Stimulated activated CD4-positive, alpha-beta T cell treated with anti-CD3 and anti-CD28 coated beads, Interleukin-12 subunit alpha, Interleukin-12 subunit beta, amount 100 ng/mL, for 24 hours (primary cell): ENCODE data around the gene TMEM238.
"Not testable (repeated sequence)": the region's sequence is repeated elsewhere in the genome, so short reads cannot be mapped to it uniquely, and the experiment has no call there.

Source experiments
- DNase-seq, 2 experiments: peaks; one replicate each; pipeline ENCODE4 v3.0.0-alpha.2; 2020; ENCODE audit warnings: low read depth in 2 of 2

The TMEM238 gene

DNA sequence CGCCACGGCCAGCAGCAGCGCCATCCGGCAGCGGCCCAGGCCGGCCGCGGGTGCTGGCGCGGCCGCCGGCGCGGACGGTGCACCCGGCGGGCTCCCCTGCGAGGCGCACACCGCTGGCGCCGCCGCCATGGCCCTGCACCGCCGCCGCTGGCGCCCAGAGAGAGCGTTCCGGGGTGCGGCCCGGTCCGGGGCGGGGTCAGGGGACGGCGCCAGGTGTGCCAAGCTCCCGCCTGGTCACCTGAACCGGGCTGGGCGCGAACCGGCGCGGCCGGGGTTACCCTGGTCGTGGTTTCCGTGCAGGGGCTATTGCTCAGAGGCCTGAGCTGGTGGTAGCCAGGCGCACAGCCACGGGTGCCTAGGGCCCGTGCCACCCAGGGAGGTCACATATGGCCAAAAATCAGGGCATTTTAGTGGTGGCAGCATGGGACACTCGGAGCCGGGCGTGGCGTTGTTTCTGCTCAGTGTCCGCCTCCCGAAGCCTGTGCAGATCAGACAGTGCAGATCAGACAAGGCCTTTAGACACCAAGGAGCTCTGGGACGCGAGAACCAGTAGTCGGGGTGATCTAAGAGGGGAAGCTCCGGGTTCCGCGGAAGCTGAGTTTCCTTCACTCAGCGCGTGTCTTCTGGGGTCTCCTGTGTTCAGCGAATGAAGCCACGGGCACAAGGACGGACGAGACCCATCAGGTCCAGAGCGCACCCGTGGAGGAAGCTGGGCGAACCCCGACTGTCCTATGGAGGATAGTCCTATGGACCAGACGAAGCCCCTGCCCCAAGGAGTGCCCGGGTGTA is at the start of gene TMEM238:
TMEM238 (minus strand) TSS at position 162 of the 789 bp plus-strand sequence; CDS start at position 129, 33 bp downstream.
- peak in 1 of 2 experiments; percentile 43 for DNase-seq

DNA sequence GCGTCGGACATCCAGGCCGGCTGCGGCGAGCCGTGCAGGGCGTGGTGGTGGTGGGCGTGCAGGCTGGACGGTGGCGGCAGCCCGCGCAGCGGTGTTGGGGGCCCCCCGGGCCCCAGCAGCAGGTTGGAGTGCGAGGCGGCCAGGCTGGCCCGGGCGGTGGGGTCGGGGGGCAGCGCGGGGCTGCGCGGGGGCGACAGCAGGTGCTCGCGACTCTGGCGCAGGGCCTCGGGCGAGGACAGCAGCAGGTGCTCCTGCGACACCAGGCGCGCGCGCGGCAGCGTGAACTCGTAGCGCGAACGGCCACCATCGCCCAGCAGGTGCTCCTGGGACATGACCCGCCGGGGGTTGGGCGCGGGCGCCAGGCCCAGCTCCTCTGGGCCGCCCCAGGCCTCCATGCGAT is 49.2 kb upstream of the TMEM238 start:
- DNase-seq: no peak

GRCh38 chr19:55432241-55432959 is 48.3 kb upstream of the TMEM238 start:
- DNase-seq: no peak

- no peak for DNase-seq
Observed at GRCh38 chr19:55431183-55431582, 47.1 kb upstream of the TMEM238 start.

GRCh38 chr19:55426042-55426441 is 42.0 kb upstream of the TMEM238 start:
- no peak for DNase-seq

- DNase-seq: no peak
Observed at GRCh38 chr19:55424518-55424917, 40.4 kb upstream of the TMEM238 start.

GRCh38 chr19:55423225-55424005 is 39.3 kb upstream of the TMEM238 start:
- no peak for DNase-seq

- not testable (repeated sequence) for DNase-seq
Observed at GRCh38 chr19:55421281-55421680, 37.2 kb upstream of the TMEM238 start.

DNA sequence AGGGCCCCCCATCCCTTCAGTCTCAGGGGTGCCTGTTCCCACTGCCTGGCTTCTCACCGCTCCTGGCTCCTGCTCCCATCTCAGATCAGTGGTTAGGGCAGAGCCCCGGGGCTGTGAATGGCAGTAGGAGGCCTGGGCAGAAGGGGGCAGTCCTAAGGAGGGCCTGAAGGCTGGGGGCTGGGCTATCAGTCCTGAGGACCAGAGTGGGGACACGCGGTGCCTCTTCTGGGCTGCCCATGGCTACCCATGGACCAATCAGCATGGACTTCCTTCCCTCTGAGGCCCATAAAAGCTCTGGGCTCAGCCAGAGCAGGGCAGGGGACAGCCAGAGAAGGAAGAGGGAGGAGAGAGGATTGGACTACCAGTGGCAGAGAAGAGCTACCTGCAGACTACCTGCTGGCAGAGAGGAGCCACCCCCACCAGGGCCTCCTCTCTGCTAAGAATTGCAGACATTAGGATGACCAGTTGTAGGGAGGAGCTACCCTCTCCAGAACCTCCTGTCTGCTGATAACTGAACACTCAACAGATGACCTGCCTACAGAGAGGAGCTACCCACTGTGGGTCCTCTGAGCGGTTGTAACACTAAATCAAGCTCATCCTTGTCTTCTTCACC is 35.6 kb upstream of the TMEM238 start:
- DNase-seq: no peak

- DNase-seq: no peak
Observed at GRCh38 chr19:55419103-55419502, 35.0 kb upstream of the TMEM238 start.

DNA sequence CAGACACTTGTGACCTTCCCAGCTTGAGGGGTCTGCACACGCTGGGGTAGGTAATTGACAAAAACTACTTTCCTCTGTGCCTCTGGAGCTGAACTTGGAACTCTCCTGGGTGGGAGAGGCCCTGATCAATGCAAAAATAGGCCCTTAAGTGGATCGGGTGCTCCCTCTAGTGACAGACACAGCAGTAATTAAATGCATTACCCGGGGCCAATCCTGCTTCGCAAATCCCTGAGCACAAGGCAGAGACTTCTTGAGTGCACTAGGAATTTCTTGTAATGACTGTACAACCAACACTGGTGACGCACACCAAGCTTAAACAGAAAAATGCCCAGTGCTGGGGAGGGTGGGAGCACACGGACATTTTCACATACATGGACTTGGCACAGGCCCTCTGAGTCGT is 34.1 kb upstream of the TMEM238 start:
- DNase-seq: peak in 1 of 2 experiments; percentile 34

DNA sequence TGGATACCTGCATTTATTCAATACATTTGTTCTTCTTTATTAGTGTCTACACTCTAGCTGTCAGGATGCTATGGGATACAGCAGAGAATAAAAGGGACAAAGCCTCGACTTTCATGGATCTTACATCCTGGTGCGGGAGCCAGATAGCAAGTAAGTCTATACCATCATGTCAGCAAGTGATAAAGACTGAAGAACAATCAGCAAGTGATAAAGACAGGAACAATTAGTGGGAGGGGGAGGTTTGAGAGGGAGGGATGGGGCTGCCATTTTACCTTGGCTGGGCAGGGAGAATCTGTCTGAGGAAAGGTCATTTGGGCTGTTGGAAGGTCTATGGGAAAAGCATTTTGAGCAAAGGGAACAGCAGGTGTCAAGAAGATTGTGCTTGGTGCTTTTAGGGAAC is 26.1 kb upstream of the TMEM238 start:
- no peak for DNase-seq

- DNase-seq: not testable (repeated sequence)
Observed at GRCh38 chr19:55409179-55409578, 25.1 kb upstream of the TMEM238 start.

DNA sequence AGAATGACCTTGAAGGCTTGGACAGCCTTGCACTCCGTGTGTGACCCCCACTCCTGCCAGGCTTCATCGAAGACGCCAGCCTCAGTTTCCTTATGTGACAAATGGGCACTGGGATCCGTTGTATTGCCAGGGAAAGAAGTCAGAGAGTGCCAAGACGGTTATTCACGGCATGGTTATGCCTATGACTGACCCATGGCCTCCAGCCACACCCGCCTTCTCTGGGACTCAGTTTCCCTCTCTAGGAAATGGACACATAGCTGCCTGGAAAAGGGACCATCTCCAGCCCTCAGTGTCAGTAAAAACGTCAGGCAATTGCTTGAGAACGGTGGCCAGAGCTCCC is 24.4 kb upstream of the TMEM238 start:
- no peak for DNase-seq

GRCh38 chr19:55407800-55408532 is 23.9 kb upstream of the TMEM238 start:
- peak; percentile 91 to 94 for DNase-seq

DNA sequence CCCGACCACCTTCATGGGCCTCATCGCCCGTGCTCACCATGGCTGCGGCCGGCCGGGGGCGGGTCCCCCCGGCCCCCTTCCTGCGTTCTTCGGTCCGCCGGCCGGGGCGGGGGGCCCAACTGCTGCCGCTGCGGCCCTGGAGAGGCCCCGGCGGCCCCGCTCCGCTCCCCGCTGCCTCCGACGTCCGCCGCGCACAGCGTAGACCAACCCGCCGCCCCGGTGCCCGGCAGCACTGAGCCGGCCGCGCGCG is 23.4 kb upstream of the TMEM238 start, which contains the start of gene UBE2S:
UBE2S (minus strand) TSS at position 239 of the 250 bp plus-strand sequence; CDS start at position 40, 199 bp downstream.
- DNase-seq: not testable (repeated sequence)

DNA sequence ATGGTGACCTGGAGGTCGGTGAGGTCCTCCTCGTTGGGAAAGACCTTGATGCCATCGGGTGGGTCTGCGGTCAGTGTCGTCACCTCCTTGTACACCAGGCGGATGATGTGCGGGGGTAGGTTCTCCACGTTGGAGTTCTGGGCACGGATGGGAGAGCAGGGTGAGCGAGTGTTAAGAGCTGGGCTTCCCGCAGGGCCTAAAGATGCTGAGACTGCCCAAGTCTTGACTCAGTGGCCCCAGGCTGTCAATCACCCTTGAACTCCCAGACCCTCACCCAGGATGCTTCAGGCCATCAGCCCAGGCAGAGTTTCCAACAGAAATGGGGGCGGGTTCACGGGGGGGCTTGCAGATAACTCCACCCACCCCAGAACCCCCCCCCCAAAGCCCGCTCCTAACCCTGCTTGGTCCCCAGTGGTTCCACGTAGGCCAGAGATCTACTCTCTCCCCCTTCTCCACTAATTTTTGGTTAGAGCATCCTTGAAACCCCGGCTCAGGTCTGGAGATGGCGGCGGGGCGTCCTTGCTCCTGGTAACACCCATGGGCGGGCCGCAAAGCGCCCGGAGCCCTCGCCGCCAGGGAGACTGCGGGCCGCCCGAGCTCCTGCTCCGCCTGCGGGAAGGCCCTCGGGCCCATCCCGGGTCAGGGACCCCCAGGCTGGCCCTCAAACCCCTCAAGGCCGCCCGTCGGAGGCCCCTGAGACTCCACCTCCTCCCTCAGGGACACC is 22.9 kb upstream of the TMEM238 start:
- no peak for DNase-seq

DNA sequence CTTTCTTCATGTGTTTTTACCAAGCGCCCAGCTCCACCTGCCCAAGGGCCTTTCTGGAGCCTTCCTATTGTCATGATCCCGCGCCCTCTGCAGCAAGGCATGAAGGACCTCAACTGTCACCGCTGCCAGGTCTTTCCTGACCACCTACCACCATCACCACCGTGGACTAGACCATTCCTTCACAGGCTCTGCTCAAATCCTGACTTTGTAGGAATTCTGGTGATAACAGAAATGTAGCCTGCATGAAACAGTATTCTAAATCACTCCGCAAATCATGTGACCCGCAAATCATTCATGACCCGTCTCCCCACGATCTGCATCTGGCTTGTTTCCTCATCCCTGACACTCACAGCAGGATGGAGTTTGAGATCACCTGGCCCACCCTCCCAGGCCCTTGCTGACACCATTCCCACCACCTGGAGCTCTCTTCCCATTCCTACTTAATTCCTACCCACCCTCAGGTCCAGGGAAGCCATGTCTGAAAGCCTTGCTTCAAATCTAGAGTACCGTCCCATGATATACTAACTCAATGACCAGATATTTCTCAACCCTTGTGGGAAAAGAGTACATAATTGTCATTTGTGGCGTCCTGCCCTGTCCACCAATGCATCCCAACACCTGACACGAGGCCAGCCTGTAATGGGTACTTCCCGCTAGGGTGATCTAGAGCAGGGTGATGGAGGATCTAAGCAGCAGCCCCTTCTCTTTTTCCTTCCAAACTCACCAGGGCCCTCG is 22.2 kb upstream of the TMEM238 start:
- no peak for DNase-seq

- DNase-seq: no peak
Observed at GRCh38 chr19:55405638-55406037, 21.5 kb upstream of the TMEM238 start.

DNA sequence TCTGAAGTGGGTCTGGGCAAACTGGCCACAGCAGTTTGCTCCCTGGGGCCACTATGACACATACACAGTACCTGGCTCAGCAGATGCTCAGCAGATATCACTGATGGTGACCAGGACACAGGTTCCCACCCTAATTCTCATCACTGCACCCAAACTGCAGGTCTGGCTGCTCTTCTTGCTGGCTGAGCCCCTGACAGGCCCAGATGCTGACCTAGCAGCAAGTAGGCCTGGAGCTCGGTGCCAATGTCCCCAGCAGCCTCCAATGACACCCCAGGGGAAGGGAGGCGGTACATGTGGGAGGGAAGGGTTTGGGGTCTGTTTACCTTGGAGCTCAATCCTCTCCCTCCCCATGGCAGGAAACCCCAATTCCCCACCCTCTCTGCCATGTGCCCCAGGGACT is 18.4 kb upstream of the TMEM238 start:
- DNase-seq: no peak
